Kidney tubule cell (primary cell): ENCODE results near the gene FOXP2.
A peak's percentile ranks its signal among the peaks of the same experiment; 100 is the strongest.
"Not testable (repeated sequence)": the region's sequence is repeated elsewhere in the genome, so short reads cannot be mapped to it uniquely, and the experiment has no call there.

Source experiments
- DNase-seq: peaks from one replicate; pipeline ENCODE4 v3.0.0-alpha.2; 2018; ENCODE audit warnings: low spot score

FOXP2 gene

GRCh38 chr7:114504586-114504985 lies 90.0 kb downstream of the FOXP2 start:
- no peak for DNase-seq

GRCh38 chr7:114507381-114507780 lies 92.8 kb downstream of the FOXP2 start:
- no peak for DNase-seq

GRCh38 chr7:114508086-114508485 lies 93.5 kb downstream of the FOXP2 start:
- peak; percentile 39 for DNase-seq

GRCh38 chr7:114510824-114511223 lies 96.2 kb downstream of the FOXP2 start:
- not testable (repeated sequence) for DNase-seq

- no peak for DNase-seq
These were observed 104.6 kb downstream of the FOXP2 start for GRCh38 chr7:114519240-114519639.

GRCh38 chr7:114522081-114522480 lies 107.5 kb downstream of the FOXP2 start:
- DNase-seq = no peak

- DNase-seq = no peak
These were observed 113.0 kb downstream of the FOXP2 start for GRCh38 chr7:114527589-114527988.

- DNase-seq = no peak
These were observed 115.5 kb downstream of the FOXP2 start for GRCh38 chr7:114530057-114530611.

GRCh38 chr7:114531326-114531725 lies 116.7 kb downstream of the FOXP2 start:
- no peak for DNase-seq

- no peak for DNase-seq
These were observed 118.5 kb downstream of the FOXP2 start for GRCh38 chr7:114533131-114533530.

GRCh38 chr7:114534953-114535352 lies 120.3 kb downstream of the FOXP2 start:
- no peak for DNase-seq

GRCh38 chr7:114539575-114539974 lies 125.0 kb downstream of the FOXP2 start:
- peak; percentile 11 for DNase-seq

- no peak for DNase-seq
These were observed 125.7 kb downstream of the FOXP2 start for GRCh38 chr7:114540291-114540690.

GRCh38 chr7:114547346-114547745 lies 132.7 kb downstream of the FOXP2 start:
- DNase-seq = not testable (repeated sequence)

GRCh38 chr7:114548081-114548980 lies 133.7 kb downstream of the FOXP2 start:
- no peak for DNase-seq

- DNase-seq = peak; percentile 38
These were observed 140.3 kb downstream of the FOXP2 start for GRCh38 chr7:114554781-114555537.

GRCh38 chr7:114567416-114567815 lies 152.8 kb downstream of the FOXP2 start:
- DNase-seq = no peak

GRCh38 chr7:114569220-114569619 lies 154.6 kb downstream of the FOXP2 start:
- DNase-seq = no peak

GRCh38 chr7:114574384-114574783 lies 159.8 kb downstream of the FOXP2 start:
- no peak for DNase-seq

GRCh38 chr7:114575098-114575497 lies 160.5 kb downstream of the FOXP2 start:
- DNase-seq = no peak

- DNase-seq = not testable (repeated sequence)
These were observed 166.3 kb downstream of the FOXP2 start for GRCh38 chr7:114580963-114581362.

- no peak for DNase-seq
These were observed 173.9 kb downstream of the FOXP2 start for GRCh38 chr7:114588506-114588905.

- DNase-seq = no peak
These were observed 174.8 kb downstream of the FOXP2 start for GRCh38 chr7:114589436-114589835.
